Aorta (tissue), 5 donors: ENCODE results near the gene SS18. TPM values are rescaled to one million over a fixed set of nuclear protein-coding genes. Genes with fewer than 3 reads are reported as not detected.
"Not testable (repeated sequence)": the region's sequence is repeated elsewhere in the genome, so short reads cannot be mapped to it uniquely, and the experiment has no call there.

Experiments used
- ATAC-seq: fragments of 200-7000 bp; cut with Tn5 transposase; one replicate; pipeline ENCODE4 v1.9.1; 2022; ENCODE audit warnings: moderate library complexity; ENCODE audit not compliant: low FRiP score
- DNase-seq, 2 donors: peaks; one replicate each; pipeline ENCODE4 v3.0.0-alpha.2; 2020
- H3K27ac ChIP-seq, 2 donors: one replicate each; pipeline ENCODE4 v1.5.1; 2013; ENCODE audit warnings: low read length in 2 of 2, mild to moderate bottlenecking in 2 of 2, moderate library complexity in 2 of 2, control low read depth in 1 of 2, inconsistent platforms in 1 of 2, low read depth in 1 of 2
- H3K27me3 ChIP-seq, 2 donors: one replicate each; pipeline ENCODE4 v1.6.1; 2013; ENCODE audit warnings: control low read depth in 1 of 2, low read length in 1 of 2, mild to moderate bottlenecking in 1 of 2, moderate library complexity in 1 of 2; ENCODE audit not compliant: insufficient read depth in 2 of 2, control insufficient read depth in 1 of 2
- H3K36me3 ChIP-seq, 2 donors: one replicate each; pipeline ENCODE4 v1.6.1; 2013; ENCODE audit warnings: control low read depth in 1 of 2, low read length in 1 of 2, mild to moderate bottlenecking in 1 of 2; ENCODE audit not compliant: insufficient read depth in 2 of 2, control insufficient read depth in 1 of 2
- H3K4me1 ChIP-seq, 2 donors: one replicate each; pipeline ENCODE4 v1.6.1; 2013; ENCODE audit warnings: low read length in 2 of 2, control low read depth in 1 of 2, mild to moderate bottlenecking in 1 of 2, moderate library complexity in 1 of 2; ENCODE audit not compliant: insufficient read depth in 2 of 2, control insufficient read depth in 1 of 2
- H3K4me3 ChIP-seq, 2 donors: one replicate each; pipeline ENCODE4 v1.5.1; 2013; ENCODE audit warnings: low read length in 2 of 2, control low read depth in 1 of 2, mild to moderate bottlenecking in 1 of 2
- H3K9me3 ChIP-seq: one replicate; pipeline ENCODE4 v1.6.1; 2013; ENCODE audit warnings: mild to moderate bottlenecking, low read length; ENCODE audit not compliant: control insufficient read depth
- WGBS, 2 donors: extraction: QIAGEN DNeasy Blood & Tissue Kit; methylation state at CpG; one replicate each; pipeline ENCODE4 v1.1.7; 2013; 5-methylcytosine and 5-hydroxymethylcytosine counted together
- intact Hi-C, 2 donors: fragments of 100-400 bp; cut with DNase I; formaldehyde crosslinking; loops; one replicate each; pipeline versions ENCODE4 v1.14.2 to v1.15.0; 2022
- long read RNA-seq, 2 donors: library from polyadenylated mRNA; unstranded; transcript quantifications; one replicate each; pipeline ENCODE4 v2.0.0, GENCODE V29; 2020 to 2021
- polyA plus RNA-seq, 2 donors: library from polyadenylated mRNA; stranded (reverse); fragments of 200-250 nt; gene quantifications; one replicate each; pipeline ENCODE4 v1.2.3, GENCODE V29; 2013
- total RNA-seq, 2 donors: library from RNA; stranded (reverse); fragmentation: NEBNext Ultra II Directional; extraction: Animal tissue kit (Norgen Biotek cat#: 25700); gene quantifications; one replicate each; pipeline ENCODE4 v1.2.1, GENCODE V29; 2021
- donor health status: healthy with polysubstance abuse.
- donor health status: Bipolar disorder and iron deficiency.
- donor health status: DM: no; HTN: no; CAD: no.
- donor health status: DM: no; HTN: no; CAD: no.
- donor health status: DM: yes; HTN: yes; CAD: no.

Gene SS18
- 10 to 100 TPM; 70.8 to 81.3 TPM for total RNA-seq
- 10 to 100 TPM; 26.4 to 50.8 TPM for polyA plus RNA-seq
- long read RNA-seq, donor 1, transcript SS18-203 (11 exons, 3,414 nt), result minor isoform, 9 of 64 reads
- long read RNA-seq, donor 1, transcript SS18-201 (10 exons, 1,836 nt), result major isoform, 40 of 64 reads
- long read RNA-seq, donor 1, partial matches to known transcripts, result 5 of 64 reads
- long read RNA-seq, donor 1, other reads (novel, unspliced or antisense), result 8 of 64 reads
- long read RNA-seq, donor 2, transcript SS18-201 (10 exons, 1,836 nt), result major isoform, 22 of 45 reads
- long read RNA-seq, donor 2, transcript SS18-203 (11 exons, 3,414 nt), result minor isoform, 8 of 45 reads
- long read RNA-seq, donor 2, partial matches to known transcripts, result 6 of 45 reads
- long read RNA-seq, donor 2, other reads (novel, unspliced or antisense), result 9 of 45 reads

DNA sequence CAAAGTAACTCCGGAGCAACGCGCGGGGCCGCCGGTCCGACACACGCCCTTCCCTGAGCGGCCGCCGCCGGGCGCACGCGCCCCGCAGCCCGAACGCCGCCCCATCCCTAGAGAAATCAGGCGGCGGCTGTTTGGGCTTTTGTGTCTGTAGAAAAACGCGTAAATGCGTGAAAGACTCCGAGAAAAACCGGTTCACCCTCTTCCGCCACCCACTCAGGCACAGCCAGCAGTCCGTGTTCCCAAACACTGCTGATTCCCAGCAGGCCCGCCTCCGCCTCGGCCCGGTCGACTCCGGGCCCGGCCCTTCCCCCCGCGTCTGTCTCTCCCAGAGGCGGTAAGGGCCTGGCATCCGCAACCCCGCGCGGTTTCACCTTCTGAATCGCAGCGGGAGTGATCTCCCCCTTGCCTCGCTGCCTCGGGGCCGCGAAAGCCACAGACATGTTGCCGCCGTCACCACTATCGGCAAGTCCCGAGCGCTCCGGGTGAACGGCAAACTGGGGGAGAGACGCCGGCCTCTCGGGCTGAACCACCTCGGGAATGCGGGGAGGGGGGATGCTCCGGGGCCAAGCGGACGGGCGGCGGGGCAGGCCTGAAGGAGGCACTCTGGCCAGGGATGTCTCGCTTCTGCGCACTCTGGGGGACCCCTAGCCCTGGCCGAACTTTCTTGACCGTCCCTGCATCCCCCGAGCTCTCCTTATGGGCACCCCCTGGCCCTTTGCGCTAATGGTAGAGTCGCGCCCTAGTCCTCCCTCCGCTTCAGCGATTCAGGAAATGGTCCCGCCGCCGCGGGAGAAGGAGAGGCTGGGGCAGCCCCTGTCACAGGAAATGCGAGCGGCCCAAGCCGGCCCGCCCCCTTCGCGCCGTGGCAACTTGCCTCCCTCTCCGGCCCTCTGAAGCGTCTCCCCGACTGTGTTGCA, at the start of gene SS18:
SS18 (minus strand) TSS at position 484 of the 917 bp plus-strand sequence; CDS start at position 440, 44 bp downstream.
- no peaks in the 10 kb centered on the region for H3K36me3 ChIP-seq
- WGBS, 2 donors, result 0 to 1% methylated on average over 85 to 89 of the region's 89 CpGs
- intact Hi-C loops, result loop anchor here in 1 of 2 donors (5.0 kb wide), 1 partner anchor 137 kb away; the partner anchor contains the start of gene TAF4B
- no peaks in the 10 kb centered on the region for H3K9me3 ChIP-seq
- H3K4me1 ChIP-seq, result no peaks in the 10 kb centered on the region
- H3K4me3 ChIP-seq, result peak within 1 kb of the TSS; percentile 43 to 87
- ATAC-seq, result peak; percentile 98
- no peaks in the 10 kb centered on the region for H3K27me3 ChIP-seq
- peak; percentile 97 to 98 for DNase-seq
- H3K27ac ChIP-seq, result peak within 1 kb of the TSS; percentile 91 to 95

GRCh38 chr18:26135548-26135947, 45.1 kb upstream of the SS18 start:
- H3K27me3 ChIP-seq, result peaks cover 0 to 2% of the 10 kb centered on the region in 2 donors
- intact Hi-C loops, result no loop called here
- H3K9me3 ChIP-seq, result peaks cover 5% of the 10 kb centered on the region
- DNase-seq (no peak), ATAC-seq (no peak)
- WGBS, 2 donors, result 33 to 38% methylated on average over 1 of the region's 1 CpG
- H3K4me1 ChIP-seq, result no peaks in the 10 kb centered on the region
- H3K36me3 ChIP-seq, result no peaks in the 10 kb centered on the region
- no peak overlapping the region for H3K27ac ChIP-seq
- no peak overlapping the region for H3K4me3 ChIP-seq

- Histone ChIP-seq H3K36me3 (no peaks in the 10 kb centered on the region), H3K4me3 (no peak overlapping the region), H3K27me3 (peaks cover 0 to 2% of the 10 kb centered on the region in 2 donors), H3K9me3 (peaks cover 5% of the 10 kb centered on the region), H3K4me1 (no peaks in the 10 kb centered on the region), H3K27ac (no peak overlapping the region)
- intact Hi-C loops, result no loop called here
- DNase-seq, result no peak
- WGBS, 2 donors, result 84 to 87% methylated on average over 6 of the region's 6 CpGs
- ATAC-seq, result no peak
Measured at GRCh38 chr18:26134107-26134506, 43.7 kb upstream of the SS18 start.

GRCh38 chr18:26133652-26134051, 43.2 kb upstream of the SS18 start, which contains the start of gene PSMA8:
Gene PSMA8 (plus strand): TSS chr18:26133869. CDS start chr18:26133966, 97 bp downstream.
- ATAC-seq (no peak), DNase-seq (peak; percentile 54 to 78)
- no peak within 1 kb of the TSS for H3K4me3 ChIP-seq
- no peaks in the 10 kb centered on the region for H3K36me3 ChIP-seq
- intact Hi-C loops, result no loop called here
- 47 to 61% methylated on average over 31 of the region's 31 CpGs for WGBS, 2 donors
- no peak within 1 kb of the TSS for H3K27ac ChIP-seq
- peaks cover 5% of the 10 kb centered on the region for H3K9me3 ChIP-seq
- H3K27me3 ChIP-seq, result peaks cover 0 to 2% of the 10 kb centered on the region in 2 donors
- H3K4me1 ChIP-seq, result no peaks in the 10 kb centered on the region

- intact Hi-C loops, DNase-seq, H3K27me3 ChIP-seq, H3K4me1 ChIP-seq, ATAC-seq, H3K27ac ChIP-seq, H3K4me3 ChIP-seq, H3K9me3 ChIP-seq, H3K36me3 ChIP-seq: not testable (repeated sequence)
- 80 to 90% methylated on average over 2 of the region's 2 CpGs for WGBS, 2 donors
Measured at GRCh38 chr18:26128192-26128591, 37.8 kb upstream of the SS18 start.

GRCh38 chr18:26127786-26128185, 37.4 kb upstream of the SS18 start:
- H3K9me3 ChIP-seq, result no peaks in the 10 kb centered on the region
- WGBS, 2 donors, result 73% methylated on average over 5 of the region's 5 CpGs
- DNase-seq, result no peak
- no peak overlapping the region for H3K4me3 ChIP-seq
- no peaks in the 10 kb centered on the region for H3K36me3 ChIP-seq
- no peak overlapping the region for H3K27ac ChIP-seq
- ATAC-seq, result no peak
- H3K27me3 ChIP-seq, result no peaks in the 10 kb centered on the region
- H3K4me1 ChIP-seq, result no peaks in the 10 kb centered on the region
- intact Hi-C loops, result no loop called here

DNA sequence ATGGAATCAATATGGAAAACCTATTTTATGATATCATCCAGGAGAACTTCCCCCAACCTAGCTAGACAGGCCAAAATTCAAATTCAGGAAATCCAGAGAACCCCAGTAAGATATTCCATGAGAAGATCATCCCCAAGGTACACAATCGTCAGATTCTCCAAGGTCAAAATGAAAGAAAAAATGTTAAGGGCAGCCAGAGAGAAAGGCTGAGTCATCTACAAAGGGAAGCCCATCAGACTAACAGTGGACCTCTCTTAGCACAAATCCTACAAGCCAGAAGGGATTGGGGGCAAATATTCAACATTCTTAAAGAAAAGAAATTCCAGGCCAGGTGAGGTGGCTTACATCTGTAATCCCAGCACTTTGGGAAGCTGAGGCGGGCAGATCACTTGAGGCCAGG, 31.6 kb upstream of the SS18 start:
- H3K4me3 ChIP-seq, H3K36me3 ChIP-seq, H3K27me3 ChIP-seq, ATAC-seq, DNase-seq, H3K27ac ChIP-seq, H3K4me1 ChIP-seq, H3K9me3 ChIP-seq, intact Hi-C loops: not testable (repeated sequence)
- 84 to 92% methylated on average over 2 of the region's 2 CpGs for WGBS, 2 donors

- H3K27ac ChIP-seq, result no peak overlapping the region
- H3K4me1 ChIP-seq, result no peaks in the 10 kb centered on the region
- intact Hi-C loops, result no loop called here
- H3K9me3 ChIP-seq, result no peaks in the 10 kb centered on the region
- ATAC-seq (no peak), DNase-seq (no peak)
- 51 to 74% methylated on average over 1 of the region's 1 CpG for WGBS, 2 donors
- H3K27me3 ChIP-seq, result no peaks in the 10 kb centered on the region
- no peak overlapping the region for H3K4me3 ChIP-seq
- H3K36me3 ChIP-seq, result no peaks in the 10 kb centered on the region
Measured at GRCh38 chr18:26121476-26121875, 31.1 kb upstream of the SS18 start.
